HG03097 (cell line): ENCODE results near the gene SPEN.

Experiments used
- ATAC-seq: cut with Tn5 transposase; IDR thresholded peaks from one replicate; pipeline ENCODE4 v1.9.1; 2021; ENCODE audit not compliant: unreplicated experiment, low FRiP score

The SPEN gene

DNA sequence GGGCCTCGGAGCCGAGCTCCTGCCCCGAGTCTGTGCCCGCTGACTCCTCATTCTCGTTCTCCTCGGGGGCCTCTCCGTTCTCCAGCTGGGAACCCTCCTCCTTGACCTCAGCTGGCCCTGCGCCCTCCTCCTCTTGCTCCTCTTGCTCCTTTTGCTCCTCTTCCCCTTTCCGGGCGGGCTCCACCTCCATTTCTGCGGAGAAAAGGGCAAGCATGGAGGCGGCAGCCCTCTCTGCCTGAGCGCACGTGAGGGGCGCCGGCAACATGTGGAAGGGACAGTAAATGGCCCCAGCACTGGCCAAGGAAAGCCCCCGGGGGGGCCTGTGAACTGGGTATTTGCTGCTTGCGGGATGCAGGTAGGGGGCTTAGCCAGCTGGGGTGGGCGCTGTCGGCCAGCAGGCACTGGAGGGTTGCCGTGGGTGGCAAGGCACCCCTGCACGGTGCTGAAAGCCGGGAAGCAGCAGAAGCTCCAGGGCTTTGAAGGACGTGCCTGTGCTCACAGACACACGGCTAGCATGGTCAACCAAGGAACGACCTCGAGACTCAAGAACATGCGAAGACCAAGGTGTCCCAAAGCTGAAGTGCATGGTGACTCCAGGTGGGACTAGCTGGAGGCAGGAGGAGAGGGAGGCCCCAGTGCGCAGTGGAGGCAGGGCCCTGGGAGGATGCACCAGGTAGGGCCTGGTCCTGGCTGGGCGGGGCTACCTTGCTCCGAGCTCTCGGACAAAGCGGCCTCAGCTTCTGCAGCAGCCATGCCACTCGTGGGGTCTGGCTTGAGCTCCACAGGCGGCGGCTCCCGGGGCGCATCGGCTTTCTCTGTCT, 97.7 kb downstream of the SPEN start:
- no peak for ATAC-seq

DNA sequence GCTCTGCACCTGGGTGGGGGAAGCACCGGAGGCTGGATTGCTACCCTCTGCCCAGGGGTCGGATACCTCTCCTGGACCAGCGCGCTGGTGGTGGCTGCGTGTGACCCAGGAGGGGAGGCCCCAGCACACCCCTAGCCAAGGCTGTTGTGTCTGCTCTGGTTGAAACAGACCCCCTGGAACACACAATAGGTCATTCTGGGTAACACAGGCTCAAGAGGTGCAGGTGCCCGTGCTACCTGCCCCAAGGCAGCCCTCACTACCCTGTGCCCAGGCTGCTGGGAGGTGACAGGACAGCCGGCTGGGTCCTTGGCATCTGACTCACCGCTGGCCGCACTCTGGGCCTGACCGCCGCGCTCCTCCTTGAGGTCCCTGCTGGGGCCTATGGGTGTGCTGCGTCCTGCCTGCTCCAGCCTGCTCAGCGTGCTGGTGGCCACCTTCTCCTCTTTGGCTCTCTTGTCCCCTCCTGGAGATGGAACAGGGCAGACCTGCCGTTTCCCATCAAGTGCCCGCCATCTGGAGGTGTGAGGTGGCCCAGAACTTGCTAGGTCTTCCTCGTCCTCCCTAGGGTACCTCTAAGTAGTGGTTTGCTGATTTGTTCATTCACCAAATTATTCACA, 98.4 kb downstream of the SPEN start:
- no peak for ATAC-seq

DNA sequence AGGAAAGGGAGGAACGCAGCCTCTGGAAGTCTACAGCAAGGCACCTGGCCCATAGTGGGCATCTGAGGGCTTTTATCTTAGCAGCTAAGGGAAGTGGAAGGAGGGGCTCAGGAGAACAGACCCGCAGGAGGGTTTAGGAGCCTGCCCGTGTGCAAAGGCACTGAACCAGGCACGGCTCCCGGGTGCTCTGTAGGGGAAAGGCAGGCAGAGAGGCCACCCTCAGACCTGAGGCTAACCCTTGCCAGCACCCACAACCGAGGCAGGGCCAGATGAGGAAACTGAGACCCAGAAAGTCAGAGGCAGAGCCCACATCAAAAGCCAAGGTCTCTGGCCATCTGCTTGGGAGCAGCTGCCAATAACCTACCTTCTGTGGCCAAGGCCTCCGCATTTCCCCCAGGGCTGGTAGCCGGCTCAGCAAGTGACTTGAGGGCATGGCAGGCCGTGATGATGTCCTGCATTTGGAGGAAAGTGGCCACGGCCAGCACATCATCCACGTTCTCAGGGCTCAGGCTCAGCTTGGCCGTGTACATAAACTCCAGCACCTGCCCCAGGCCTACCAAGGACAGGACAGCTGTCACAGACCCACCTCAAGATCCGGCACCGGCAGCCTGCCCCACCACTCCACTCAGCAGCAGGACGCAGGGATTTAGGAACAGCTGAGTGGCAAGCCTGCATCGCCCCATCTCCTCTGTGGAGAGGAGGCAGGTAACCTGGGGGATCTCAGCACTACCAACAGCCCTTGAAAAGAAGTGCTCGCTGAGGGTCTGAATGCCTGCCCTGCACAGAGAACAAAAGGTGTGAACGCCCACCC, 99.3 kb downstream of the SPEN start:
- ATAC-seq, result no peak

DNA sequence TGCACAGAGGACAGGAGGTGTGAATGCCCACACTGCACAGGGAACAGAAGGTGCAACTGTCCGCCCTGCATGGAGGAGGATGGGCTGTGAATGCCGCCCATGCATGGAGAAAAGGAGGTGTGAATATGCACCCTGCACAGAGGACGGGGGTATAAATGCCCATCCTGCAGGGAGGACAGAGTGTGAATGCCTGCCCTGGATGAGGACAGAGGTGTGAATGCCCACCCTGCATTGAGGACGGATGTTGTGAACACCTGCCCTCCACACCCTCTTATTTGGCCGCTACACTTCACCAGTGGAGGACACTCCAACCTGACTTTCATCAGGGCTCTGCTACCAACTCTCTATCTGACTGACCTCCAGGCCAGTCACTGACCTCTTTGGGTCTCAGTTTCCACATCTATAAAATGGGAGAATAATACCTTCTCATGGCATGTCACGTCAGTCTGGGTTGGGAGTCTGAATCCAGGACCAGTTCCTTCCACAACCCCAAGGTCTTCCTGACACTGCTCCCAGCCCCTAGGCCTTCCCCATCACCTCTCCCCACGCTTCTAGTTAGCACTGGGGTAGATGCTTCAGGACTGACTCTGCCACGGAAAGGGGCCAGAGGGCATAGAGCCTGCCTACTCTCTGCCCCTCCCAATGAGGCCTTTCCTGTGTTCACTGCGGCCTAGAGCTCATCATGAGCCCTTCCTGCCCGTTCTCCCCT, 100.0 kb downstream of the SPEN start:
- ATAC-seq, result no peak

DNA sequence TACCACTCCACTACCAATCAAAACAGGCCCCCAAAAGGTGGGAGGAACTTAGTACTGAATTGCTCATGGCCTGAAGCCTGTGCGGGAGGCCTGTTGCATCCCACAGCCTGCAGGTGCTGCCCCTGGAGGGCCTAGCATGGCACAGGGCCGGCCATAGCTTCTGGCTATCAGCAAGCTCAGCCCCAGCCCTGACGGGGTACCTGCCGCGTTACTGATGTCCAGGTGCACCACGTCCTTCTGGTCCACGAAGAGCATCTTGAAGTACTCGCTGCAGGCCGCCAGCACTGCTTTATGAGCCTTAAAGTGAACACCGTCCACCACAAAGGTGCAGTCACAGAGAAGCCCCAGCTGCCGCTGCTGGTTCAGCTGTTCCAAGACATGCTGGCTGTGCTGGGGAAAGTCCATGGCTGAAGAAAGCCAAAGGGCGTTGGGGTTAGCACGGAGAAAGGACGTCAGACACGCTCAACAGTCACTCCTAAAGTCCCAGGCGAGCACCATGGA, 100.6 kb downstream of the SPEN start:
- ATAC-seq, result no peak

DNA sequence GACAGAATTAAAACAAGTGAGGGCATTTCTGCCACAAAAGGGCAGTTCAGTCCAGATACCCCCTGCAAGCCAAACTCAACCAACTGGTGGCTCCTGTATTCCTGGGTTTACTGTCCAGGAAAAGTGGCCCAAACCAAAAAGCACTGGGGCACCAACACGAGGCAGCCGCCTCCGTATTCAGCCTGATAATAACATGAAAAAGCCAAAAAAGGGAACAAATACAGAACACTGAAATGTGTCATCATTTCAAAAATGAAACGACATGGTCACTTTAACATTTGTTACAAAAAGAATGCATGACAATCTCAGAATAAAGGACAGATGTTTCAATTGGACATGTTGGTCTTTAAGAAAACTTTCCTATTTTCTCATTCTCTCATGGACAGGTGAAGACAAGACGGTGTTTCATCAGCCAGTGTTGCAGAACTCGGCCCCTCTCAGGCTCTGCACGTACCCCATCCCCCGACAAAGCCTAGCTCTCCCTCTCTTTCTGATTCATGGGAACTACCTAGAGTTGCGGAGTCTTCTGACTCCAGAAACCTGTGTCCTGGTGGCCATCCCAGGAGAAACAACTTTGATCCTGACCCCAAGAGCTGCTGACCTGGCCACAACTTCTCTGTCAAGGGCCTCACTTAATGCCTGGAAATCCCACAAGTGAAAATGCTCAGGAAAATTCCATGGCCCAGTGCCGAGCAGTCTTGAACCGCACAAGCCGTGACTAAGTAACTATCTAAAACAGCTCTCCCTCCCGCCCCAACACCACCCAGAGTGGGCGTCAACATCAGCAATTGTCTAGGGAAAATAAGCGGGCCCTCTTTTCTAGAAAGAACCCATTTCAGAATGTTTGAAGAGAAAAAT, 101.3 kb downstream of the SPEN start:
- ATAC-seq, result no peak

DNA sequence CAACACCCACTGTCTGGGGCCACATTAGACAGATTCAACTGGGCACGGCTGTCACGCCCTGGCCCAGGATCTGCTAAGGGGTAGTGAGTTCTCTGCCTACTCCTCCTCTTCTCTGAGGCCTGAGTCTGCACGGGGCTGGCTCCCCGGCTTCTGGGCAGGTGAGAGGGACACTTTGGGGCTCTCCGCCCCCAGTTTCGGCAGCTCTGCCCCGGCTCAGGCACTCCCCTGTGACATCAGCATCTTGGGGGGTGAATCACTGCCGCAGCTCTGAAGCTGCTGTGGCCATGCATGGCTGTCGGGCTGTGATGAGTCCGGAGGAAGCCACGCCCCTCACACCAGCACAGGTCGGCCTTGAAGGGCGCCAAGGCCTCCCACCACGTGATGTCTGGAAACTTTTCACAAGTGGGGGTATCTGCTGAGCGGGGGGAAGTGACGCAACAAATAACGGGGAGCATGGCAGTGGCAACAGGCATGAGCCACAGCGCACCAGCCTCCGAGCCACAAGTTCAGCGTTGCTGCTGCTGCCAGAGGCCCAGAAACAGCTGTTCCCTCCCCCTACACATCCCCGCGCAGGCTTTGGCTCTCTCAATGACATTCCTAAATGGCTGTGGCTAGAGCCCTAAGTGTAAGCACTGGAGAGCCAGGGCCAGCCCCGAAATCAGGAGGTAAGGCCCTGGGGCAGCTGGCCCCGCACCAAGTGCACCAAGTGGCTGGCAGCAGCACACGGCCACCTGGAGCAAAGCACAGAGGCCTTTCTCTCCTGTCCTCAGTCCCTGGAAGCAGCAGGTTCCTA, 102.1 kb downstream of the SPEN start:
- no peak for ATAC-seq

DNA sequence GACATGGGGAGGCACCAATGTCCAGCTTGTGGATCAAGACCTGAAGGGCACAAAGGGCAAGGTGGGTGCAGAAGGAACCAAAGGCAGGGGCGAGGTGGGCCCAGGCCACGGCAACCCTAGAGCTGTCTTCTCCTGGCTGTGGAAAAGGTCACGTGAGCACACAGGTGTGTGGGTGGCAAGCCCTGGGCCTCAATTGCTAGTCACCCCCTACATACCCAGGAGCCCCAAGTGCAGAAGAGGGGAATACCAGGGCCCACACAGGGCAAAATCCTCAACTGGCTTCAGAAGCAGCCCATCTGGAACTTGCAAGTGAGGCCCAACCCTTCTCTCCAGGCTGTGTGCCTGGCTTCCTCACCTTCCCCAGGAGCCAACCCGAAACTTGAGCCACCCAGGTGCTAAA, 102.8 kb downstream of the SPEN start:
- ATAC-seq, result no peak

DNA sequence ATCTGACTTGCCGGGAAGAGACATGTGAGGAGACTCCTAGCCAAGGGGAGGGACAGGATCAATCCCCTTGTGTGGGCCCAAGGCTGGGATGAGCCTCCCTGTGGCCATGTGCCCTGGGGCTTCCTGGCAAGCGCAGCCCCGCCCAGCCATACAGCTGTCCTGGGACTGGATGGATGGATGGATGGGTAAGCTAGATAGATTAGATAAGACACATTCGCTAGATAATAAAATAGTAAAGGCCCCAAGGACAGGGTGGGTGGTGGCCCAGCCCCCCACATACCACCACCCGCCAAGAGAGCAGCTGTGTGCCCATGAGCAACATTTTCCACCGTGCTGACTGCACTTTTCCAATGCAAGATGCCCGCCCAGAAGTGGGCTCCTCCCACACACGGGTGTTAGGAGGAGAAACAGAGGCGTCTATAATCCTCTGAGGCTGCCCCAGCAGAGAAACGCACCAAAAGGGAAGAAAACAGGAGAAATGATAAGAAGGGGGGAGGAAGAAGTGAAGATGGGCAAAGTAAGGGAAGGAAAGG, 103.3 kb downstream of the SPEN start:
- ATAC-seq, result no peak

DNA sequence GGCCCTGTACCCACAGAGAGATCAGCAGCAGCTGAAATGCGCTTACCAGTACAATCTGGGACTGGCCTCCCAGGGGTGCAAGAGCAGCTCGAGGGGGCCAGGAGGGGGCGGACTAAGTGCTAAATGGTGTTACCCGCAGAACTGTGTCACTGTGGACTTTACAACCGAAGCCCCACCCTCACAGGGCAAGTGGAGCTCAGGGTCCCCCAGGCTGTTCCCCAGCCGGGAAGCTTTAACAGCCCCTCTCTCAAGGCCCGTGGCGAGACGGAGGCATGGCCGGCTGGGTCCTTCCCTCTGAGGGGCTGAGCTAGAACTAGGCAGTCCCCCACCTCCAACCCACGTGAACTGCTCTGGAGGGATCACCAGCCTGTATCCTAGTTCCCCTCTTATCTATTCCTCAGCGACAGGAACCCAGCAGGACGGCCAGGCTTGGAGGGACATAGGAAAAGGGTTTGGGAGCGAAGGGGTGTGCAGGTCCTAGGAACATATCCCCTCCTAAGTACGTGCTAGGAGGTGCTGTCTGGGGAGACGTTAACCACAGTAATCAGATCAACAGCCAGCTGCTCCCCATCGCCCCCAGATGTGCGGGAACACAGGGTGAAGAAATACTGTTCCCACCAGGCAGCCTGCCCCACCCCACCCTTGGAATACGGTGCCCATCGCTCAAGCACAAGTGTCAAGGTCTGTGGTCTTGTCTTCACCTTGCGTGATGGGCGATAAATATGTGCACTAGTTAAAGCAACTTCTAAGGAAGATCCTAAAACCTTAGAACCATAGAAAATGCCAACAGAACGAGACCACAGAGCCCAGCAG, 104.0 kb downstream of the SPEN start:
- no peak for ATAC-seq

DNA sequence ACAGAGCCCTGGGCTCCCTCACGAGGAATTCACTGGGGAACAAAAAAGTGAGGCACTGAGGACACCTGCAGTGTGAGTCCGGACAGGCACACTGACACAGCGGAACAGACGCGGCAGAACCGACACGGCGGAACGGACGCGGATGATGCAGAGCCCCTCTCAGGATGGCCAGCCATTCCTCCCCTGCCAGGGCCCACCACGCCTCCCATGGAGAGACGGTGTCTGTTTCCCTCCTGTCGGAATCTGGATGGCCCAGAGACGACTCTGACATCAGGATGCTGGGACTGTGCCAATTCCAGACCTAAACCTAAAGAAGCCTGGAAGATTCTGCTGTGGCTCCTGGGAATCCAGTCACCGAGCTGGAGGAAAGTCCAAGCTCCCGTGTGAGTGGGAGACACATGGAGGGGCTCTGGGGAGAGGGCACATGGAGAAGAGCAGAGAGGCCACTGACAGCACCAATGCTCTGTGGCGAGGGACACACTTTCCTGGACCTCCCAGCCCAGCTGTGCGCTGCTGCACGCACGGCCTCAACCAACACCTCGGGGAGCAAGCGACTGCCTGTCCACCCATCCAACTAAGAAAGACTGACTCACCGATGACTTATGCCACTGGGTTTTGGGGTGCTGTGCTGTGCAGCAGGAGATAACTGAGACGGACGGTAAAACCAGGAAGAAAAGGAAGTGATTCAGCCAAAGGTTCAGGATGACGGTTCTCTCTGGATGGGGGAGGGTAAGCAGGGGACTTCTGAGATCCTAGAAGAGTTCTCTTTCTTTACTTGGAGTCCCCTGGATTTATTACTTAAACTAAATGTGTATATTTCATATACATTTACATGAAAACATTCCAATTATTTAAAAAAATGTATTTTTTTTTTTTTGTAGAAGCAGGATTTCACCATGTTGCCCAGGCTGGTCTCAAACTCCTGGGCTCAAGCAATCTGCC, 105.1 kb downstream of the SPEN start:
- no peak for ATAC-seq

DNA sequence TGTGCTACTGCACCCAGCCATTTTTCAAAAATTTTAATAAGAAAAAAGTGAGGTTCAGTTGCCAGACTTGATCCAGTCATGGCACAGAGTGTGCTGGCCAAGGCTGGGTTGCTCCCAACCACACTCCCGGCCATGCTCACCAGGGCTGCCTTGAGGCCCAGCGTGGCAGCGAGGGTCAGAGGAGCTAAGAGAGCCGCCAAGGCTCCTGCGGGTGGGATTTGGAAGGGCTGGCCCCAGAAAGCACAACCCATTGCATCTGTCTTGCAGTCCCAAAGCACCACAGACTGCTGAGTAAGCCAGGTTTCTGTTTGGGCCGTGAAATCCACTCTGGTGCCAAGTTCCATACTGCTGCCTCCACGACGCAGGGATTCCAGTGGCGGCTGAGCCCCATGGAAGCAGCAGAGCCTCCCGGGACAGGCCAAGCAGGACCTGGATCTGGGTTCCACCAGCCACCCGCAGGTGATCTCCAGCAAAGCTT, 105.8 kb downstream of the SPEN start:
- no peak for ATAC-seq

DNA sequence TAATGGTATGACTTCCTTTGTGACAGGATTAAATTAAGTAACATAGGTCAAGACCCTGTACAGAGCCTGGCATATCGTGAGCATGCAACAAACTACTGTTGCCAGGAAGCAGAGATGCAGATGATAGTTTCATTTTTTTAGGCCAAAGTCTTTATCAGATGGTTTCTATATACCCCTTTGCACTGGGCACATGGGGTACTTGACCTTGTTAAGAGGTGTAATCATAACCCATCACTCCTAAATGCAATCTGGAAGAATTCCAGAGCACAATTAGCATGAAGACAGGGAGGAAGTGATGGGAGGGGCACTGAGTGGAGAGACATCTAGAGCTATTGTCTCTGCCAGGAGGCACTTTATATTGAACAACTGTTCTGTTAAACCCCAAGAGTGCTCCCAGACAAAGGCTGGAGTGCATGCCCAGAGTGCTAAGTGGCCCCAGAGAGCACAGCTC, 106.3 kb downstream of the SPEN start:
- ATAC-seq, result no peak

DNA sequence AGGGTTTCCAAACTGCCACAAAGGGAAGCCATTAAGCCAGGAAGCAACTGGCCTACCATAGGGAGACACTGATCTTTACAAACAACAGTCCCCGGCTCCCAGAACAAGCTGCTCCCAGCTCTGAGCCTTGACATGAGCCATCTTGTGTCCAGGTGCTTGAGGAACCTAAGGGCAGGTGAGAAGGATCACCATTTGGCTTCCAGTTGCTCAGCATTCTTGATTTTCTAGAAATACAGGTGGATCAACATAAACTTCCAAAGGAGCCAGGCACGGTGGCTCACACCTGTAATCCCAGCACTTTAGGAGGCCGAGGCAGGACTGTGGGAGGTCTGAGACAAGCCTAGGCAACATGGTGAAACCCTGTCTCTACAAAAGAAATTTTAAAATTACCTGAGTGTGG, 106.8 kb downstream of the SPEN start:
- no peak for ATAC-seq

DNA sequence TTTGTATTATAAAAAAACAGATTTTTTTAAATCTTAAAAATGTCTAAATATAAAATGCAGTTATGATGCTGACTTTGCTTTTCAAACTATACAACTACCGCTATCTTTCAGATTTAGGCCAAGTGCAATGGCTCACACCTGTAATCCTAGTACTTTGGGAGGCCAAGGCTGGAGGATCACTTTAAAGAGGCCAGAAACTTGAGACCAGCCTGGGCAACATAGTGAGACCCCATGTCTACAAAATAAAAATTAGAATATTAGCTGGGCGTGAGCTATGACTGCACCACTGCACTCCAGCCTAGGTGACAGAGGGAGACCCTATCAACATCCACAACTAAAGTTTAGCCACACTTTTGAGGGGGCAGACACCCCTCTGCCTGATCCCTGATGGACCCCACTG, 108.0 kb downstream of the SPEN start:
- ATAC-seq, result no peak

DNA sequence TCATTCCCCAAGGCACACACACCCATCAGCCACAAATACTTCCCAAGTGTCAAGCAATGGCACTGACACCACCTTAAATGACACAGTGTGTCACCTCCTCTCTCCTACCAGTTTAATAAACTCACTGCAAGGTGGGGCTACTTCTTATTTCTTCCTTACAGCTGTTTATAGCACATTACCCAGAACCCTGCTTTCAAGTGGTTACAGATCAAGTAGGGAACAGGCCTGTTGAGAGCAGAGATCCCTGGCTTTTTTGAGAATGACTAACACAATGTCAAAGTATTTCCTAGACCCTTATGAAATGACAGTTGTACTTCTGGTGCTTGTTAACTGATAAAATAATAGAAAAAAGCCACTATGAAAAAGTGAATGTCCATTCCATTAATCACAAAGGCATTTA, 108.6 kb downstream of the SPEN start:
- no peak for ATAC-seq
